ENCODE measurements around the gene MAN1A1.
"Not testable (repeated sequence)": the region's sequence is repeated elsewhere in the genome, so short reads cannot be mapped to it uniquely, and the experiment has no call there.

The MAN1A1 gene

GRCh38 chr6:119174879-119175817, 174.4 kb downstream of the MAN1A1 start:
- no peak overlapping the region for H3K9ac ChIP-seq (ENCODE audit: low read length)
- no peaks in the 10 kb centered on the region for H3K27me3 ChIP-seq (ENCODE audit: control insufficient read depth, insufficient read depth, low read length)
- no peaks in the 10 kb centered on the region for H3K4me1 ChIP-seq (ENCODE audit: control insufficient read depth, insufficient read depth, low read length)

GRCh38 chr6:119174085-119174445, 175.5 kb downstream of the MAN1A1 start:
- H3K9me3 ChIP-seq (ENCODE audit: control insufficient read depth, low read length) = no peaks in the 10 kb centered on the region
- H3K27me3 ChIP-seq (ENCODE audit: control insufficient read depth, insufficient read depth, low read length) = no peaks in the 10 kb centered on the region
- H3K4me1 ChIP-seq (ENCODE audit: control insufficient read depth, insufficient read depth, low read length) = no peaks in the 10 kb centered on the region
- H3K36me3 ChIP-seq (ENCODE audit: control insufficient read depth, insufficient read depth, low read length) = no peaks in the 10 kb centered on the region
- H3K9ac ChIP-seq (ENCODE audit: low read length) = no peak overlapping the region
- H3K4me3 ChIP-seq (ENCODE audit: low read length) = no peak overlapping the region

More at GRCh38 chr6:119174879-119175817, 174.4 kb downstream of the MAN1A1 start:
- no peaks in the 10 kb centered on the region for H3K36me3 ChIP-seq (ENCODE audit: control insufficient read depth, insufficient read depth, low read length)
- no peak overlapping the region for H3K4me3 ChIP-seq (ENCODE audit: low read length)
- H3K9me3 ChIP-seq (ENCODE audit: control insufficient read depth, low read length) = no peaks in the 10 kb centered on the region

DNA sequence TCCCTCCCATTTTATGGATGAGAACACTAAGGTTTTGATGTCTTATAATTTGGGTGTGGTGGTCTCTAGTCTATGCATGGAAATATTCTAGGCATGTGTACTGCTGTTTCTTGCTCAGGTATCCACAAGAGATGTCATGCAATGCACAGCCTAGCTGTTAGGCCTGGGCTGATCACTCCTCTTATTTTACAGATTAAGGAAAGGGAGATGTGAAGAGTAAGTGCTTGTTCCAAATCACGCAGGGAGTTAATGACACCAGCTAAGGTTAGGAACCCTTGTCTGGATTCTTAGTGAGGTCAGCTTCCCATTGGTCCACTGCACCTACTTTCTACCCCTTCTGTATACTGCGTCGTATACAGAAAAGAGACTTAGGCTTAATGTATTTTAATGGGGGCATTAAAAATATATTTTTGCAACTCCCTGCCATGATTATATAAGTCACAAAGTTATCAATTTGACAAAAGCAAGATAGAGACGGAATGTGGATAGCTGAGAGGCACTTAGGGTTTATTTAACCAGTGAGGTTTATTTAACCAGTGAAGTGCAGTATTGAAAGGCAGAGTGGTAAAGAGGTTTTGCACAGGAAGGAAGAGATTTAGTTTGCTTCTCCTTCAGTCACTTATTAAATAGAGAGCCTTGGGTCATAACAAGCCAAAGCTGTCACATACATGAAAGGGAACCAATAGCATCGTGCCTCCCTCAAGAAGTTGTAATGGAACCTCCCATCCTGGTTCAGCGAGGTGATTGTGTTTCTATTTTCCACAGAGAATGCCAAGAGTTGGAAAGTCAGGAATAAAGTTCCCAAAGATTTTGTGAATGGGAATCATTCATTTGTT, 176.1 kb downstream of the MAN1A1 start:
- Histone ChIP-seq H3K36me3 (ENCODE audit: control insufficient read depth, insufficient read depth, low read length) (no peaks in the 10 kb centered on the region), H3K4me1 (ENCODE audit: control insufficient read depth, insufficient read depth, low read length) (no peaks in the 10 kb centered on the region), H3K4me3 (ENCODE audit: low read length) (no peak overlapping the region), H3K27me3 (ENCODE audit: control insufficient read depth, insufficient read depth, low read length) (no peaks in the 10 kb centered on the region), H3K9ac (ENCODE audit: low read length) (no peak overlapping the region), H3K9me3 (ENCODE audit: control insufficient read depth, low read length) (no peaks in the 10 kb centered on the region)

- Histone ChIP-seq H3K4me1 (ENCODE audit: control insufficient read depth, insufficient read depth, low read length) (no peaks in the 10 kb centered on the region), H3K4me3 (ENCODE audit: low read length) (no peak overlapping the region), H3K9me3 (ENCODE audit: control insufficient read depth, low read length) (no peaks in the 10 kb centered on the region), H3K36me3 (ENCODE audit: control insufficient read depth, insufficient read depth, low read length) (no peaks in the 10 kb centered on the region), H3K27me3 (ENCODE audit: control insufficient read depth, insufficient read depth, low read length) (no peaks in the 10 kb centered on the region), H3K9ac (ENCODE audit: low read length) (no peak overlapping the region)
Measured at GRCh38 chr6:119172824-119173223, 176.7 kb downstream of the MAN1A1 start.

DNA sequence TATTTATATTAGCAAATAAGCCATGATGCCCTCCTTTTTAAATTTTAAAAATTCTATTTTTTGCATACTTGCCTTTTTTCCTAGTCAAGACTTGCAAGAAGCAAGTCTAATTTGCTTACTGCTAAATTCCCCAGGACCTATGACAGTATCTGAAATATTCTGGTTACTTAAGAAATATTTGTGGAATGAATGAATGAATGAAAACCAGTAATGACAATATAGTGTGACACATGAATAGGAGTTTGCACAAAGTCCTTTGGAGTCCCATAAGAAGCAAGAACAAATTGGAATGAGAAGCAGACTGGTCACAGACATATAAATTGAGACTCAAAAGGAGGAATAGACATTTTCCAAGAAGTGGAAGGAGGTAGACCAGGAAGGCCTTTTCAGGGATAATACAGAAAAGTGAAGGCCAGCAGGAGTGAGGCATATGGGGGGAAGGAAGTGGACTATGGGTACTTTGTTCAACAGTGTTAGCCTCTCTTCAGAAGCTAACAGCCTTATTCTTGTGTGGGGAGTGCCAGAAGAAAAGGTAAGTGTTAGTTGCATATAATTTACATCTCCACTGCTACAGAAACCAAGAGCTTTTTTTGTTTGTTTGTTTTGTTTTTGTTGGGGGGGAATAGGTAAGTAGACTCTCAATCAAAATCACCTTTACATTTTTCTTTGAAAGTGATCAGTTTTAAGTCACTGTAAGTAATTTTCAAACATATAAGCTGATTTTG, 177.5 kb downstream of the MAN1A1 start:
- no peak overlapping the region for H3K4me3 ChIP-seq (ENCODE audit: low read length)
- no peaks in the 10 kb centered on the region for H3K27me3 ChIP-seq (ENCODE audit: control insufficient read depth, insufficient read depth, low read length)
- H3K9ac ChIP-seq (ENCODE audit: low read length) = no peak overlapping the region
- H3K9me3 ChIP-seq (ENCODE audit: control insufficient read depth, low read length) = no peaks in the 10 kb centered on the region
- no peaks in the 10 kb centered on the region for H3K36me3 ChIP-seq (ENCODE audit: control insufficient read depth, insufficient read depth, low read length)
- no peaks in the 10 kb centered on the region for H3K4me1 ChIP-seq (ENCODE audit: control insufficient read depth, insufficient read depth, low read length)

DNA sequence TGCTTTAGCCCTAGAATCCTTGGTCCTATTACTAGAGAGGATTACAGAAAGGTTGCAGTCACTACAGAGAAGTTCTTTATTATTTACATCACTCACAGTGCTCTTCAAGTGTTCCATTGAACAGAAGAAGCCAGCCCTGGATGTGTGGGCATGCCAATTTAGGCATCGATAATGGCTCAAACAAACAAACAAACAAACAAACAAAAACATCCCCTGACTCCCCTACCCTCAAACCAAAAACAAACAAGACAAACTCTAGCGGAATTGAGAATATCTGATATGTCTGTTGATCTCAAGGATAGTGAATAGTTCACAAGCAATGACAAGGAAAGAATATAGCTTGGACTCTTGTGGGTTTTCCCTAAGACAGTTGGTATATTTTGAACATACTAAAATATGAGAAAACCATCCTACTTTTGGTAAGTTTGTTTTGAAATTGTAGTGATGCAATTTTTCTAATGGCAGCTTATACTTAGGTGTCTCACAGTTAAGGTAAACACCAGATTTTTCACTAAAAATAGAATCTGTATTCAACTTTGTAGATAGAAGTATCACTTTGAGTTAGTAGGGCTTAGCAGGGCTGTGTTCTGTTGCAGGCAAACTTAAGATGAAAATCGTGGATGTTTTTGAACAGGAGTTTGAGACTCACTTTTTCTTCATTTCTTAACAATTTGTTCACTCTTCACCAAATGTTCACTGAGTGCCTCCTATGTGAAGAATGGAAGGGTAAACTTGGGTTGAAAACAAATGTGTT, 178.3 kb downstream of the MAN1A1 start:
- no peaks in the 10 kb centered on the region for H3K4me1 ChIP-seq (ENCODE audit: control insufficient read depth, insufficient read depth, low read length)
- no peak overlapping the region for H3K9ac ChIP-seq (ENCODE audit: low read length)
- no peaks in the 10 kb centered on the region for H3K36me3 ChIP-seq (ENCODE audit: control insufficient read depth, insufficient read depth, low read length)
- H3K9me3 ChIP-seq (ENCODE audit: control insufficient read depth, low read length) = no peaks in the 10 kb centered on the region
- no peak overlapping the region for H3K4me3 ChIP-seq (ENCODE audit: low read length)
- no peaks in the 10 kb centered on the region for H3K27me3 ChIP-seq (ENCODE audit: control insufficient read depth, insufficient read depth, low read length)

- Histone ChIP-seq H3K9ac (ENCODE audit: low read length) (no peak overlapping the region), H3K27me3 (ENCODE audit: control insufficient read depth, insufficient read depth, low read length) (no peaks in the 10 kb centered on the region), H3K36me3 (ENCODE audit: control insufficient read depth, insufficient read depth, low read length) (no peaks in the 10 kb centered on the region), H3K4me3 (ENCODE audit: low read length) (no peak overlapping the region), H3K4me1 (ENCODE audit: control insufficient read depth, insufficient read depth, low read length) (no peaks in the 10 kb centered on the region), H3K9me3 (ENCODE audit: control insufficient read depth, low read length) (no peaks in the 10 kb centered on the region)
Measured at GRCh38 chr6:119170447-119171087, 179.0 kb downstream of the MAN1A1 start.

GRCh38 chr6:119170103-119170446, 179.5 kb downstream of the MAN1A1 start:
- Histone ChIP-seq H3K4me1 (ENCODE audit: control insufficient read depth, insufficient read depth, low read length) (no peaks in the 10 kb centered on the region), H3K4me3 (ENCODE audit: low read length) (no peak overlapping the region), H3K9me3 (ENCODE audit: control insufficient read depth, low read length) (no peaks in the 10 kb centered on the region), H3K36me3 (ENCODE audit: control insufficient read depth, insufficient read depth, low read length) (no peaks in the 10 kb centered on the region), H3K9ac (ENCODE audit: low read length) (no peak overlapping the region), H3K27me3 (ENCODE audit: control insufficient read depth, insufficient read depth, low read length) (no peaks in the 10 kb centered on the region)

- H3K36me3 ChIP-seq (ENCODE audit: control insufficient read depth, insufficient read depth, low read length); H3K4me1 ChIP-seq (ENCODE audit: control insufficient read depth, insufficient read depth, low read length); H3K9ac ChIP-seq (ENCODE audit: low read length); H3K9me3 ChIP-seq (ENCODE audit: control insufficient read depth, low read length); H3K4me3 ChIP-seq (ENCODE audit: low read length); H3K27me3 ChIP-seq (ENCODE audit: control insufficient read depth, insufficient read depth, low read length): not testable (repeated sequence)
Measured at GRCh38 chr6:119169355-119169754, 180.2 kb downstream of the MAN1A1 start.

DNA sequence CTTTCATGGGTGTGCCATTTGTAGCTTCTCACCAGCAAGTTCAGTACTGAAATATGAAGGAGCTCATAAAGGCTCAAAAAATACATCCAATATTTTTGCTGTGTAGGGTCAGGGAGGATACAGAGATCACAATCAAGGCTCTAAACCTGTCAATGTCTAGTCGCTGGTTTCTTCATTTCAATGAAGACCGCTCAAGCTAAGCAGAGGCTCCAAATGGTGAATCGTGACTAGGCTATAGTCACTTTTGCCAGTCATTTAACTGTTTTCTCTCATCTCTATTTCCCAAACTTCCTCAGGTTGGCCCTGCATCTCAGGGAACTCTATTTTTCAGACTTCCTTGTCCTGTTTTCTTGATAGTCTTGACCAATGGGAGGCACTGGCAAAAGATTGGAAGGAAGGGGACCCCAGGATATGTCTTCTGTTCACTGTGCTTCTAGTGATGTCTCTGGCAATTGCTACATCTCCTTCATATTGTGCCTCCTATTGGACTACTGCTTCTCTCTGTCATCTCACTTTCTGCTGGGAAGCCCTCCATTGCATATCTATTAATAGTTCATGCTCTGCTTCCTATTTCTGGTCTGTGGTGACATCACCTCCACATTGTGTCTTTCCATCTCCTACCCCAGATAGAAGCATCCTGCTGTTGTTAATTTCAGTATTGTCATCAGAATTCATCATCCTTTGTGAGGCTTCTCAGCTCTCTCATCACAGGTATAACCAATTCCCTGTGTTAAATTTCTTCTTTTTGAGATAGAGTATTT, 183.4 kb downstream of the MAN1A1 start:
- Histone ChIP-seq H3K27me3 (ENCODE audit: control insufficient read depth, insufficient read depth, low read length) (no peaks in the 10 kb centered on the region), H3K9ac (ENCODE audit: low read length) (no peak overlapping the region), H3K4me1 (ENCODE audit: control insufficient read depth, insufficient read depth, low read length) (no peaks in the 10 kb centered on the region), H3K4me3 (ENCODE audit: low read length) (no peak overlapping the region), H3K9me3 (ENCODE audit: control insufficient read depth, low read length) (no peaks in the 10 kb centered on the region), H3K36me3 (ENCODE audit: control insufficient read depth, insufficient read depth, low read length) (no peaks in the 10 kb centered on the region)

Measured in mucosa of stomach (tissue), 1 donor.